ENCODE measurements around the gene MTMR11.

MTMR11 gene

GRCh38 chr1:149884433-149885338, 52.0 kb downstream of the MTMR11 start:
- Histone ChIP-seq H3K4me2 (ENCODE audit: low read length) (peak overlapping the region; percentile 98), H3K4me1 (ENCODE audit: insufficient read depth, low read length, severe bottlenecking) (peaks cover 31% of the 10 kb centered on the region), H2AFZ (ENCODE audit: low read length) (no peak overlapping the region), H3K4me3 (ENCODE audit: low read depth, low read length, poor library complexity, severe bottlenecking) (peak overlapping the region; percentile 73), H3K9me2 (ENCODE audit: low read depth, low read length) (no peaks in the 10 kb centered on the region), H4K20me1 (ENCODE audit: insufficient read depth, low read length) (no peaks in the 10 kb centered on the region), H3K9me3 (ENCODE audit: low read length) (no peaks in the 10 kb centered on the region), H3K27me3 (ENCODE audit: insufficient read depth, low read length) (no peaks in the 10 kb centered on the region), H3K27ac (ENCODE audit: low read depth, low read length, poor library complexity, severe bottlenecking) (peak overlapping the region; percentile 99), H3K79me2 (ENCODE audit: insufficient read depth, low read length) (no peaks in the 10 kb centered on the region), H3K36me3 (ENCODE audit: insufficient read depth, low read length) (no peaks in the 10 kb centered on the region), H3F3A (ENCODE audit: insufficient read depth, low read length) (peaks cover 8% of the 10 kb centered on the region), H3K9ac (ENCODE audit: low read length) (peak overlapping the region; percentile 95)
- TF ChIP-seq CTCF (IDR thresholded peaks at IDR 0.05; ENCODE audit: low read length) (no peak), EZH2 (IDR thresholded peaks at IDR 0.05; ENCODE audit: borderline replicate concordance, low read length) (no peak)

GRCh38 chr1:149883598-149884247, 53.0 kb downstream of the MTMR11 start:
- H3K9ac ChIP-seq (ENCODE audit: low read length) = peak overlapping the region; percentile 95; the same call in 1 of the 2 replicates
- no peaks in the 10 kb centered on the region for H4K20me1 ChIP-seq (ENCODE audit: insufficient read depth, low read length)
- peaks cover 26% of the 10 kb centered on the region for H3K4me1 ChIP-seq (ENCODE audit: insufficient read depth, low read length, severe bottlenecking)
- H3K79me2 ChIP-seq (ENCODE audit: insufficient read depth, low read length) = no peaks in the 10 kb centered on the region
- peak overlapping the region; percentile 99 for H3K27ac ChIP-seq (ENCODE audit: low read depth, low read length, poor library complexity, severe bottlenecking)
- H3K4me3 ChIP-seq (ENCODE audit: low read depth, low read length, poor library complexity, severe bottlenecking) = peak overlapping the region; percentile 73
- no peaks in the 10 kb centered on the region for H3K27me3 ChIP-seq (ENCODE audit: insufficient read depth, low read length)
- no peak overlapping the region for H2AFZ ChIP-seq (ENCODE audit: low read length)
- peaks cover 8% of the 10 kb centered on the region for H3F3A ChIP-seq (ENCODE audit: insufficient read depth, low read length)
- H3K36me3 ChIP-seq (ENCODE audit: insufficient read depth, low read length) = no peaks in the 10 kb centered on the region
- TF ChIP-seq EZH2 (IDR thresholded peaks at IDR 0.05; ENCODE audit: borderline replicate concordance, low read length) (no peak), CTCF (IDR thresholded peaks at IDR 0.05; ENCODE audit: low read length) (no peak)
- H3K9me3 ChIP-seq (ENCODE audit: low read length) = no peaks in the 10 kb centered on the region
- peak overlapping the region; percentile 98 for H3K4me2 ChIP-seq (ENCODE audit: low read length)
- no peaks in the 10 kb centered on the region for H3K9me2 ChIP-seq (ENCODE audit: low read depth, low read length)

- no peak overlapping the region for H3K27ac ChIP-seq (ENCODE audit: low read depth, low read length, poor library complexity, severe bottlenecking)
- peaks cover 24% of the 10 kb centered on the region for H3K4me1 ChIP-seq (ENCODE audit: insufficient read depth, low read length, severe bottlenecking)
- H3K9me2 ChIP-seq (ENCODE audit: low read depth, low read length) = no peaks in the 10 kb centered on the region
- no peaks in the 10 kb centered on the region for H3K79me2 ChIP-seq (ENCODE audit: insufficient read depth, low read length)
- H2AFZ ChIP-seq (ENCODE audit: low read length) = no peak overlapping the region
- no peak overlapping the region for H3K4me2 ChIP-seq (ENCODE audit: low read length)
- H3K4me3 ChIP-seq (ENCODE audit: low read depth, low read length, poor library complexity, severe bottlenecking) = no peak overlapping the region
- peaks cover 4% of the 10 kb centered on the region; the same call in 1 of the 2 replicates for H3F3A ChIP-seq (ENCODE audit: insufficient read depth, low read length)
- no peaks in the 10 kb centered on the region for H4K20me1 ChIP-seq (ENCODE audit: insufficient read depth, low read length)
- H3K9ac ChIP-seq (ENCODE audit: low read length) = no peak overlapping the region
- no peaks in the 10 kb centered on the region for H3K27me3 ChIP-seq (ENCODE audit: insufficient read depth, low read length)
- H3K9me3 ChIP-seq (ENCODE audit: low read length) = no peaks in the 10 kb centered on the region
- no peaks in the 10 kb centered on the region for H3K36me3 ChIP-seq (ENCODE audit: insufficient read depth, low read length)
- no peak for TF ChIP-seq CTCF (IDR thresholded peaks at IDR 0.05; ENCODE audit: low read length)
- TF ChIP-seq EZH2 (IDR thresholded peaks at IDR 0.05; ENCODE audit: borderline replicate concordance, low read length) = no peak
These were observed 54.8 kb downstream of the MTMR11 start for GRCh38 chr1:149881876-149882275.
